Large intestine (tissue), 3 donors: ENCODE data around the gene CHFR. TPM values are rescaled to one million over a fixed set of nuclear protein-coding genes. Genes with fewer than 3 reads are reported as not detected.
"Not testable (repeated sequence)": the region's sequence is repeated elsewhere in the genome, so short reads cannot be mapped to it uniquely, and the experiment has no call there.

Experiments
- DNase-seq, 2 donors: peaks; one replicate each; pipeline versions ENCODE4 v3.0.0 to v3.0.0-alpha.2; 2013
- H3K27ac ChIP-seq: one replicate; pipeline ENCODE4 v1.5.1; 2013; ENCODE audit warnings: low read length
- H3K27me3 ChIP-seq: 2 replicates; pipeline ENCODE4 v1.6.1; 2013; ENCODE audit warnings: low read length; ENCODE audit not compliant: control insufficient read depth, insufficient read depth
- H3K36me3 ChIP-seq: 2 replicates; pipeline ENCODE4 v1.6.1; 2013; ENCODE audit warnings: low read length; ENCODE audit not compliant: control insufficient read depth, insufficient read depth
- H3K4me1 ChIP-seq: one replicate; pipeline ENCODE4 v1.6.1; 2013; ENCODE audit warnings: low read length; ENCODE audit not compliant: control insufficient read depth, insufficient read depth
- H3K4me3 ChIP-seq: one replicate; pipeline ENCODE4 v1.5.1; 2013; ENCODE audit warnings: low read length
- H3K9me3 ChIP-seq: one replicate; pipeline ENCODE4 v1.6.1; 2013; ENCODE audit warnings: mild to moderate bottlenecking, low read depth, low read length, moderate library complexity; ENCODE audit not compliant: control insufficient read depth
- WGBS: methylation state at CpG from one replicate; pipeline ENCODE4 v1.1.5; 2013; ENCODE audit warnings: low lambda C conversion rate; ENCODE audit not compliant: insufficient coverage; 5-methylcytosine and 5-hydroxymethylcytosine counted together
- polyA plus RNA-seq: library from polyadenylated mRNA; unstranded; fragments of 120-200 nt; gene quantifications from one replicate; pipeline ENCODE4 v1.2.1, GENCODE V29; 2013

Gene CHFR
- polyA plus RNA-seq, 1 donor: 31.9 TPM

- Histone ChIP-seq H3K27me3 (no peaks in the 10 kb centered on the region), H3K36me3 (no peaks in the 10 kb centered on the region), H3K4me1 (no peaks in the 10 kb centered on the region), H3K9me3 (peaks cover 57% of the 10 kb centered on the region), H3K27ac (no peak overlapping the region), H3K4me3 (no peak overlapping the region)
- no peak for DNase-seq
- WGBS: no CpG with 5 or more reads among the region's 6 CpGs
Observed at GRCh38 chr12:132918680-132919079, 31.3 kb upstream of the CHFR start.

GRCh38 chr12:132909030-132909368, 21.6 kb upstream of the CHFR start:
- no CpG with 5 or more reads among the region's 22 CpGs for WGBS
- peaks cover 28% of the 10 kb centered on the region for H3K27me3 ChIP-seq
- H3K27ac ChIP-seq: no peak overlapping the region
- no peaks in the 10 kb centered on the region for H3K4me1 ChIP-seq
- peak overlapping the region; percentile 65 for H3K4me3 ChIP-seq
- no peaks in the 10 kb centered on the region for H3K36me3 ChIP-seq
- no peak for DNase-seq
- peaks cover 31% of the 10 kb centered on the region for H3K9me3 ChIP-seq

GRCh38 chr12:132908145-132909029, 21.0 kb upstream of the CHFR start:
- H3K27me3 ChIP-seq: peaks cover 28% of the 10 kb centered on the region
- H3K36me3 ChIP-seq: no peaks in the 10 kb centered on the region
- H3K4me1 ChIP-seq: no peaks in the 10 kb centered on the region
- H3K27ac ChIP-seq: peak overlapping the region; percentile 32
- peak; percentile 95 to 97 for DNase-seq
- no CpG with 5 or more reads among the region's 85 CpGs for WGBS
- H3K9me3 ChIP-seq: peaks cover 31% of the 10 kb centered on the region
- peak overlapping the region; percentile 65 for H3K4me3 ChIP-seq

GRCh38 chr12:132907789-132908144, 20.4 kb upstream of the CHFR start:
- WGBS: no CpG with 5 or more reads among the region's 23 CpGs
- peaks cover 28% of the 10 kb centered on the region for H3K27me3 ChIP-seq
- DNase-seq: not testable (repeated sequence)

GRCh38 chr12:132907216-132907615, 19.8 kb upstream of the CHFR start:
- H3K27ac ChIP-seq: no peak overlapping the region
- DNase-seq: no peak
- no peaks in the 10 kb centered on the region for H3K36me3 ChIP-seq
- no peak overlapping the region for H3K4me3 ChIP-seq
- H3K4me1 ChIP-seq: no peaks in the 10 kb centered on the region
- peaks cover 26% of the 10 kb centered on the region for H3K9me3 ChIP-seq
- peaks cover 28% of the 10 kb centered on the region for H3K27me3 ChIP-seq
- WGBS: 20% methylated on average over 1 of the region's 16 CpGs

More at GRCh38 chr12:132907789-132908144, 20.4 kb upstream of the CHFR start:
- not testable (repeated sequence) for H3K36me3 ChIP-seq, H3K4me1 ChIP-seq, H3K27ac ChIP-seq
- peaks cover 29% of the 10 kb centered on the region for H3K9me3 ChIP-seq
- H3K4me3 ChIP-seq: peak overlapping the region; percentile 65

GRCh38 chr12:132904718-132905328, 17.4 kb upstream of the CHFR start:
- Histone ChIP-seq H3K27ac (no peak overlapping the region), H3K4me1 (no peaks in the 10 kb centered on the region), H3K27me3 (peaks cover 28% of the 10 kb centered on the region), H3K4me3 (no peak overlapping the region), H3K36me3 (no peaks in the 10 kb centered on the region), H3K9me3 (peaks cover 19% of the 10 kb centered on the region)
- 42% methylated on average over 4 of the region's 30 CpGs for WGBS
- DNase-seq: peak; percentile 50

- H3K4me1 ChIP-seq: no peaks in the 10 kb centered on the region
- H3K4me3 ChIP-seq: no peak overlapping the region
- DNase-seq: no peak
- H3K27me3 ChIP-seq: no peaks in the 10 kb centered on the region
- no peaks in the 10 kb centered on the region for H3K36me3 ChIP-seq
- H3K27ac ChIP-seq: no peak overlapping the region
- H3K9me3 ChIP-seq: no peaks in the 10 kb centered on the region
- no CpG with 5 or more reads among the region's 5 CpGs for WGBS
Observed at GRCh38 chr12:132899033-132899432, 11.6 kb upstream of the CHFR start.

GRCh38 chr12:132888852-132889251, 1.4 kb upstream of the CHFR start:
- H3K4me1 ChIP-seq: no peaks in the 10 kb centered on the region
- no peak overlapping the region for H3K4me3 ChIP-seq
- WGBS: no CpG with 5 or more reads among the region's 6 CpGs
- H3K36me3 ChIP-seq: peaks cover 3% of the 10 kb centered on the region
- no peak overlapping the region for H3K27ac ChIP-seq
- no peak for DNase-seq
- H3K27me3 ChIP-seq: no peaks in the 10 kb centered on the region
- H3K9me3 ChIP-seq: no peaks in the 10 kb centered on the region

- Histone ChIP-seq H3K27ac (no peak overlapping the region), H3K27me3 (no peaks in the 10 kb centered on the region), H3K9me3 (no peaks in the 10 kb centered on the region), H3K4me3 (peak overlapping the region; percentile 63), H3K4me1 (no peaks in the 10 kb centered on the region), H3K36me3 (peaks cover 10% of the 10 kb centered on the region)
- no peak for DNase-seq
- 80% methylated on average over 3 of the region's 64 CpGs for WGBS
Observed at GRCh38 chr12:132886529-132887477, 602 bp downstream of the CHFR start.

GRCh38 chr12:132881818-132882217, 5.6 kb downstream of the CHFR start:
- Histone ChIP-seq H3K4me3 (no peak overlapping the region), H3K4me1 (no peaks in the 10 kb centered on the region), H3K36me3 (peaks cover 16% of the 10 kb centered on the region), H3K27me3 (no peaks in the 10 kb centered on the region), H3K27ac (no peak overlapping the region), H3K9me3 (no peaks in the 10 kb centered on the region)
- DNase-seq: no peak
- 66% methylated on average over 2 of the region's 7 CpGs for WGBS
